Measurements from ENCODE around the gene CASP1. TPM values are rescaled to one million over a fixed set of nuclear protein-coding genes. Genes with fewer than 3 reads are reported as not detected.
"Not testable (repeated sequence)": the region's sequence is repeated elsewhere in the genome, so short reads cannot be mapped to it uniquely, and the experiment has no call there.

CASP1 gene
- polyA plus RNA-seq (30.7 to 69.1 TPM (median 56.0 TPM) in 3 replicates), polyA minus RNA-seq (1.2 to 38.5 TPM (median 23.0 TPM) in 3 replicates)
- 122 TPM for polyA plus RNA-seq (2011; ENCODE audit: low read depth)
- polyA plus RNA-seq (2011; cell fraction: cytosol; rRNA removed): 43.6 and 54.5 TPM in 2 replicates
- polyA plus RNA-seq (2011; cell fraction: nucleus; rRNA removed): 43.5 and 50.7 TPM in 2 replicates
- 68.6 and 117 TPM in 2 replicates for polyA plus RNA-seq (2012; ENCODE audit: low replicate concordance)
- polyA minus RNA-seq (2011; cell fraction: cytosol; rRNA and poly(A)+ RNA removed): 27.4 TPM
- 13.1 and 18.5 TPM in 2 replicates for polyA minus RNA-seq (2011; cell fraction: nucleus; rRNA and poly(A)+ RNA removed)

DNA sequence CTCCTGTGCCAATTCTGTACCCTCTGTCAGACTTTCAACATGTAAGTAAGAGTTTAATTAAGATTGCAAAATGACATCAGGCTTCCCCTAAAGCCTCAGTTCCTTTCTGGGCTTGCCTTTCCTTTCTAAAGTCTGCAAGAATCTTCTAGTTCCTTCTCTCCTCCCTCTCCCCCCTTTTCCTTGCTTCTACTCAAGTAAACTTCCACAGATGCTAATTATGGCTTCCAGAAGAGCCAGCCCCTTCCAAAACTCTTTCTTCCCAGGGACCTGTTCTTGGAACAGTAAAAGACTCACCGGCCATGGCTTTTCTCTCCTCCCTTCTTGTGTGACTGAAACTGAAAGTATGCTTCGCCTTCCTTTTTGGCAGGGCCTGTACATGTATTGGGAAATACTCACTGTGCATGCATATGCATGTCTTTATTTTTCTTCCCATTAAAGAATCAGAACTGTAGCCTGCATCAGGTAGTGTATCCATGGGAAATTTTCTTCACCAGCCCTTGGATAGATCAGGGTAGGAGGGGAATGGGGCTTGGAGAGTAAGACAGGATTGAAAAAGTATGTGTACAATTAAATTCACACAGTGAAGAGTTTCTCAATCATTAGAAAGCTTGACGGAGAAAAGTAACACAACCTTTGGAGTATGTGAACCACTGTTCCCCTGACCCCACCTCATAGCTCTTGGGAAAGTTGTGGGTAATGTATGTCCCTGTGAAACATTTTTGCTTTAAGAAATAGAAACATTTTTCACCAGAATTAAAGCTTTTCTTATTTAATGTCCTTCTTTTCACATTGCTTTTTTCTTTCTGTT lies at the start of gene CASP1:
CASP1 (minus strand) TSS at position 332 of the 808 bp plus-strand sequence; CDS start at position 301, 31 bp downstream.
- no peaks in the 10 kb centered on the region for H4K20me1 ChIP-seq (ENCODE audit: control insufficient read depth, extremely low read depth, insufficient read depth, low read length)
- no peaks in the 10 kb centered on the region for H3K79me2 ChIP-seq (ENCODE audit: control insufficient read depth, insufficient read depth, low read length)
- peak within 1 kb of the TSS; percentile 63 for H3K4me2 ChIP-seq (ENCODE audit: control insufficient read depth, extremely low read depth, insufficient read depth, low read depth, low read length)
- TF ChIP-seq EZH2 (IDR thresholded peaks at IDR 0.05; ENCODE audit: low read length): no peak
- TF ChIP-seq, protein P1, sequence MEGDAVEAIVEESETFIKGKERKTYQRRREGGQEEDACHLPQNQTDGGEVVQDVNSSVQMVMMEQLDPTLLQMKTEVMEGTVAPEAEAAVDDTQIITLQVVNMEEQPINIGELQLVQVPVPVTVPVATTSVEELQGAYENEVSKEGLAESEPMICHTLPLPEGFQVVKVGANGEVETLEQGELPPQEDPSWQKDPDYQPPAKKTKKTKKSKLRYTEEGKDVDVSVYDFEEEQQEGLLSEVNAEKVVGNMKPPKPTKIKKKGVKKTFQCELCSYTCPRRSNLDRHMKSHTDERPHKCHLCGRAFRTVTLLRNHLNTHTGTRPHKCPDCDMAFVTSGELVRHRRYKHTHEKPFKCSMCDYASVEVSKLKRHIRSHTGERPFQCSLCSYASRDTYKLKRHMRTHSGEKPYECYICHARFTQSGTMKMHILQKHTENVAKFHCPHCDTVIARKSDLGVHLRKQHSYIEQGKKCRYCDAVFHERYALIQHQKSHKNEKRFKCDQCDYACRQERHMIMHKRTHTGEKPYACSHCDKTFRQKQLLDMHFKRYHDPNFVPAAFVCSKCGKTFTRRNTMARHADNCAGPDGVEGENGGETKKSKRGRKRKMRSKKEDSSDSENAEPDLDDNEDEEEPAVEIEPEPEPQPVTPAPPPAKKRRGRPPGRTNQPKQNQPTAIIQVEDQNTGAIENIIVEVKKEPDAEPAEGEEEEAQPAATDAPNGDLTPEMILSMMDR (optimal IDR thresholded peaks at IDR 0.05 in 1 of 3, IDR thresholded peaks at IDR 0.05 in 1 of 3, conservative IDR thresholded peaks at IDR 0.05 in 1 of 3; ENCODE audit: extremely low read depth in 1 of 3, insufficient read depth in 2 of 3, low read length in 3 of 3): no peak
- H3K9ac ChIP-seq (ENCODE audit: control insufficient read depth, extremely low read depth, insufficient read depth, low read length): peak within 1 kb of the TSS; percentile 46
- H3K27ac ChIP-seq (ENCODE audit: control insufficient read depth, insufficient read depth, low read length): peak within 1 kb of the TSS; percentile 53
- peak within 1 kb of the TSS; percentile 46 for H2AFZ ChIP-seq (ENCODE audit: control insufficient read depth, low read length)
- no peaks in the 10 kb centered on the region for H3K9me3 ChIP-seq (ENCODE audit: control insufficient read depth, low read depth, low read length)
- H3K4me3 ChIP-seq (ENCODE audit: control insufficient read depth in 2 of 3, extremely low read depth in 1 of 3, insufficient read depth in 2 of 3, low read depth in 1 of 3, low read length in 3 of 3): peak within 1 kb of the TSS; percentile 23 to 54 (median 45)
- peaks cover 5% of the 10 kb centered on the region for H3K4me1 ChIP-seq (ENCODE audit: control insufficient read depth, extremely low read depth, insufficient read depth, low read length)
- peaks cover 0 to 3% of the 10 kb centered on the region in 2 experiments for H3K36me3 ChIP-seq (ENCODE audit: control insufficient read depth in 2 of 2, extremely low read depth in 1 of 2, insufficient read depth in 2 of 2, low read length in 2 of 2)
- H3K9me1 ChIP-seq (ENCODE audit: control insufficient read depth, extremely low read depth, insufficient read depth, low read length): no peaks in the 10 kb centered on the region
- FAIRE-seq (peak; percentile 88), DNase-seq (ENCODE audit: low read depth, low spot score) (no peak)
- H3K27me3 ChIP-seq (ENCODE audit: control insufficient read depth, extremely low read depth, insufficient read depth, low read length): no peaks in the 10 kb centered on the region
- dilution Hi-C loops (cut with MboI; ENCODE audit: extremely low pct_ligation_motif_present, low sequenced_read_pairs): no loop called here

DNA sequence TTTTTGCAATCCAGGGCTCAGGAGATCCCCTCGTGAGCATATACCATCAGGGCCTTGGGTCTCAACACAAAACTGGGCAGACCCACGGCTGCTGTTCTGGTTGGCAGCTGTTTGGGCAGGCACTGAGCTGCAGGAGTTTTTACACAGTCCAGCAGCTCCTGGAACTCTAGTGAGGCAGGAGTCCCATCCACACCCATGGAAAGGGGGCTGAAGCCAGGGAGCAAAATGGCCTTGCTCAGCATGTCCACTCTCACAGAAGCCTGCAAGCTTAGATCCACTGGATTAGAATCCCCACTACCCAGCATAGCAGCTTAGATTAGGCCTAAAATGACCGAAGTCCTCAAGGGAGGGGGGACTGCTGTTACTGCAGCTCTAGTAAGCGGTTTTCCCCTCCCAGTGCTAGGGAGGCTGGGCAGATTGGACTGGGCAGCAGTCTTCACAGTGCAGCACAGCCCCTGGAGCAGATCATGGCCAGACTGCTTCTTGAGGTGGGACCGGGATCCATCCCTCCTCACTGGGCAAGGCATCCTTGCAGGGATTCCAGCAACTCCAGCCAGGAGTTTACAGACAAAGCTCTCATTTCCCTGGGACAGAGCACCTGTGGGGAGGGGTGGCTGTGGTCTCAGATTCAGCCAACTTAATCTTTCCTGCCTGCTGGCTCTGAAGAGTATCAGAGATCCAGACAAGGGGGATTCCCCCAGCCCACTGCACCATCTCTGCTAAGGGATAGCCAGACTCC lies 46.6 kb upstream of the CASP1 start:
- dilution Hi-C loops (cut with MboI; ENCODE audit: extremely low pct_ligation_motif_present, low sequenced_read_pairs): no loop called here

DNA sequence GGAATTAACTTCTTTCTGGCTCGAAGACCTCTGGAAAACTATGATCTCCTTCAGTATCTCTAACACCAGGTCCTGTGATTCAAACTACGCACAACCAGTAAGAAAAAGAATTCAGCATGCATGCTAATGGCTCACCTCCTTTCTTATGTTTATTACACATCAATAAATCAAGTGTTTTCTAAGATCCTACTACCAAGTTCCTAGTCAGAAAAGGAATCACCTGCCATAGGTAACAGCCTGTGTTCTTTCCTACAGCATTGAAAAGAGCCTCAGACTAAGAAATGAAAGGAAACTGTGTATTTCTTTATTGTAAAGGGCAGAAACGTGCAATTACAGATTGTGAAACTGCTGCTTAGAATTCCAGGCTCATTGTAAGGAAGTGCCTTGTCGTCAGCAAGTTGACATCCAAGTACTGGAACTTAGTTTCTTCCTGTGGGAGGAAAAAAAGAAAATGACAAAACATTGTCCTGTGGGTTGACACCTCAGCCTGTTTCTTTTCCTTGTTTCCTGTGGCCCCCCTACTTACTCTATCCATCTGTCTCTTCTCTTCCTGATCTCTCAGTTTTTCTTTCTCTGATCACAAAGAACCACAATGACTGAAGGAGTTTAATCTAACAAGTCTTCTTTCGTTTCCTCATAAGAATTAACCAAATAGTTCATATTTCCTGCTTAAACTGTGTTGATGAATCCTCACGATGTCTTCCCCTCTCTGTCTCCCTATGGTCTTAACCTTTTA lies 45.4 kb upstream of the CASP1 start:
- H3K4me1 ChIP-seq (ENCODE audit: control insufficient read depth, extremely low read depth, insufficient read depth, low read length); H4K20me1 ChIP-seq (ENCODE audit: control insufficient read depth, extremely low read depth, insufficient read depth, low read length); dilution Hi-C loops (cut with MboI; ENCODE audit: extremely low pct_ligation_motif_present, low sequenced_read_pairs); H3K9me3 ChIP-seq (ENCODE audit: control insufficient read depth, low read depth, low read length); H3K9ac ChIP-seq (ENCODE audit: control insufficient read depth, extremely low read depth, insufficient read depth, low read length); H3K36me3 ChIP-seq (ENCODE audit: control insufficient read depth in 2 of 2, extremely low read depth in 1 of 2, insufficient read depth in 2 of 2, low read length in 2 of 2); DNase-seq (ENCODE audit: low read depth, low spot score); H3K27me3 ChIP-seq (ENCODE audit: control insufficient read depth, extremely low read depth, insufficient read depth, low read length); H3K4me3 ChIP-seq (ENCODE audit: control insufficient read depth in 2 of 3, extremely low read depth in 1 of 3, insufficient read depth in 2 of 3, low read depth in 1 of 3, low read length in 3 of 3); H3K9me1 ChIP-seq (ENCODE audit: control insufficient read depth, extremely low read depth, insufficient read depth, low read length); H3K79me2 ChIP-seq (ENCODE audit: control insufficient read depth, insufficient read depth, low read length); H3K27ac ChIP-seq (ENCODE audit: control insufficient read depth, insufficient read depth, low read length): not testable (repeated sequence)
- H2AFZ ChIP-seq (ENCODE audit: control insufficient read depth, low read length): peak overlapping the region; percentile 63
- peak; percentile 79 for FAIRE-seq
- H3K4me2 ChIP-seq (ENCODE audit: control insufficient read depth, extremely low read depth, insufficient read depth, low read depth, low read length): peak overlapping the region; percentile 8

More for the DNA sequence above, 46.6 kb upstream of the CASP1 start:
- no peak overlapping the region for H3K9ac ChIP-seq (ENCODE audit: control insufficient read depth, extremely low read depth, insufficient read depth, low read length)
- DNase-seq (ENCODE audit: low read depth, low spot score): no peak
- H3K4me1 ChIP-seq (ENCODE audit: control insufficient read depth, extremely low read depth, insufficient read depth, low read length): peaks cover 8% of the 10 kb centered on the region
- no peak overlapping the region for H3K27ac ChIP-seq (ENCODE audit: control insufficient read depth, insufficient read depth, low read length)
- H3K36me3 ChIP-seq (ENCODE audit: control insufficient read depth in 2 of 2, extremely low read depth in 1 of 2, insufficient read depth in 2 of 2, low read length in 2 of 2): no peaks in the 10 kb centered on the region
- no peaks in the 10 kb centered on the region for H3K79me2 ChIP-seq (ENCODE audit: control insufficient read depth, insufficient read depth, low read length)
- no peaks in the 10 kb centered on the region for H3K9me3 ChIP-seq (ENCODE audit: control insufficient read depth, low read depth, low read length)
- TF ChIP-seq, protein P1 (optimal IDR thresholded peaks at IDR 0.05 in 1 of 3, IDR thresholded peaks at IDR 0.05 in 1 of 3, conservative IDR thresholded peaks at IDR 0.05 in 1 of 3; ENCODE audit: extremely low read depth in 1 of 3, insufficient read depth in 2 of 3, low read length in 3 of 3): no peak
- TF ChIP-seq EZH2 (IDR thresholded peaks at IDR 0.05; ENCODE audit: low read length): no peak
- no peak overlapping the region for H2AFZ ChIP-seq (ENCODE audit: control insufficient read depth, low read length)
- H4K20me1 ChIP-seq (ENCODE audit: control insufficient read depth, extremely low read depth, insufficient read depth, low read length): no peaks in the 10 kb centered on the region
- H3K4me3 ChIP-seq (ENCODE audit: control insufficient read depth in 2 of 3, extremely low read depth in 1 of 3, insufficient read depth in 2 of 3, low read depth in 1 of 3, low read length in 3 of 3): no peak overlapping the region
- no peaks in the 10 kb centered on the region for H3K9me1 ChIP-seq (ENCODE audit: control insufficient read depth, extremely low read depth, insufficient read depth, low read length)
- H3K27me3 ChIP-seq (ENCODE audit: control insufficient read depth, extremely low read depth, insufficient read depth, low read length): no peaks in the 10 kb centered on the region
- FAIRE-seq: no peak
- H3K4me2 ChIP-seq (ENCODE audit: control insufficient read depth, extremely low read depth, insufficient read depth, low read depth, low read length): no peak overlapping the region

Data from keratinocyte (primary cell).